Lung (tissue), 16 donors: Measurements from ENCODE around the gene FAM180B. TPM values are rescaled to one million over a fixed set of nuclear protein-coding genes. Genes with fewer than 3 reads are reported as not detected.
A peak's percentile ranks its signal among the peaks of the same experiment; 100 is the strongest.

Source experiments
- ATAC-seq: fragments of 200-7000 bp; cut with Tn5 transposase; one replicate; pipeline ENCODE4 v1.9.1; 2020; ENCODE audit warnings: moderate number of reproducible peaks; ENCODE audit not compliant: insufficient read depth, low FRiP score
- DNase-seq, 3 donors: peaks; one replicate each; pipeline ENCODE4 v3.0.0-alpha.2; 2013 to 2017
- H3K27ac ChIP-seq, 2 donors: one replicate each; pipeline ENCODE4 v1.5.1; 2013; ENCODE audit warnings: mild to moderate bottlenecking in 2 of 2, moderate library complexity in 2 of 2, control low read depth in 1 of 2, inconsistent platforms in 1 of 2, low read depth in 1 of 2, low read length in 1 of 2
- H3K27me3 ChIP-seq, 3 donors: one replicate each; pipeline ENCODE4 v1.5.1; 2013; ENCODE audit warnings: low read length in 2 of 3; ENCODE audit not compliant: control insufficient read depth in 3 of 3, insufficient read depth in 3 of 3
- H3K36me3 ChIP-seq, 4 donors: one replicate each; pipeline ENCODE4 v1.5.1; 2013; ENCODE audit warnings: low read length in 4 of 4, mild to moderate bottlenecking in 1 of 4, moderate library complexity in 1 of 4; ENCODE audit not compliant: control insufficient read depth in 4 of 4, insufficient read depth in 4 of 4
- H3K4me1 ChIP-seq, 5 donors: one replicate each; pipeline ENCODE4 v1.5.1; 2013; ENCODE audit warnings: low read length in 5 of 5, mild to moderate bottlenecking in 2 of 5, moderate library complexity in 1 of 5; ENCODE audit not compliant: control insufficient read depth in 5 of 5, insufficient read depth in 5 of 5
- H3K4me3 ChIP-seq: one replicate; pipeline ENCODE4 v1.5.1; 2013; ENCODE audit warnings: mild to moderate bottlenecking, control low read depth, moderate library complexity
- H3K9ac ChIP-seq, 2 donors: one replicate each; pipeline ENCODE4 v1.5.1; 2013; ENCODE audit warnings: low read length in 2 of 2, control low read depth in 1 of 2; ENCODE audit not compliant: insufficient read depth in 1 of 2
- H3K9me3 ChIP-seq, 4 donors: one replicate each; pipeline ENCODE4 v1.5.1; 2013; ENCODE audit warnings: low read length in 3 of 4, mild to moderate bottlenecking in 1 of 4, moderate library complexity in 1 of 4; ENCODE audit not compliant: control insufficient read depth in 4 of 4, insufficient read depth in 3 of 4
- WGBS, 2 donors: extraction: QIAGEN DNeasy Blood & Tissue Kit; methylation state at CpG; one replicate each; pipeline ENCODE4 v1.1.7; 2013; 5-methylcytosine and 5-hydroxymethylcytosine counted together
- long read RNA-seq, 5 donors: transcript quantifications; one replicate each; lab custom pipeline, GENCODE V29; 2026
- polyA plus RNA-seq, 2 donors: library from polyadenylated mRNA; stranded (reverse); fragments of 200-250 nt; gene quantifications; one replicate each; pipeline ENCODE4 v1.2.1, GENCODE V29; 2013
- total RNA-seq, 2 donors: library from RNA; depleted of rRNA in 1 of 2; stranded (reverse); fragments of >200 nt in 1 of 2; gene quantifications; one replicate each; pipeline ENCODE4 v1.2.1, GENCODE V29; 2014 to 2021
- TF ChIP-seq, protein P1 (sequence below): IDR thresholded peaks from 2 replicates; pipeline ENCODE4 v1.5.1; 2012; ENCODE audit warnings: mild to moderate bottlenecking; ENCODE audit errors: control extremely low read depth, extremely low read depth
- donor health status: control.
- donor health status: control.
- donor health status: Bipolar disorder and iron deficiency.
- donor health status: healthy.
- donor health status: DM: yes; HTN: yes; CAD: no.

FAM180B gene, protein sequence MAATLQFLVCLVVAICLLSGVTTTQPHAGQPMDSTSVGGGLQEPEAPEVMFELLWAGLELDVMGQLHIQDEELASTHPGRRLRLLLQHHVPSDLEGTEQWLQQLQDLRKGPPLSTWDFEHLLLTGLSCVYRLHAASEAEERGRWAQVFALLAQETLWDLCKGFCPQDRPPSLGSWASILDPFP
- total RNA-seq: under 1 TPM in 1 of 2 donors, not detected in 1; 0.34 TPM
- polyA plus RNA-seq: under 1 TPM; 0.05 to 0.10 TPM
- long read RNA-seq, donor 1: 0 reads
- long read RNA-seq, donor 2: 0 reads
- long read RNA-seq, donor 3: 0 reads
- long read RNA-seq, donor 4: 0 reads
- long read RNA-seq, donor 5: 0 reads

DNA sequence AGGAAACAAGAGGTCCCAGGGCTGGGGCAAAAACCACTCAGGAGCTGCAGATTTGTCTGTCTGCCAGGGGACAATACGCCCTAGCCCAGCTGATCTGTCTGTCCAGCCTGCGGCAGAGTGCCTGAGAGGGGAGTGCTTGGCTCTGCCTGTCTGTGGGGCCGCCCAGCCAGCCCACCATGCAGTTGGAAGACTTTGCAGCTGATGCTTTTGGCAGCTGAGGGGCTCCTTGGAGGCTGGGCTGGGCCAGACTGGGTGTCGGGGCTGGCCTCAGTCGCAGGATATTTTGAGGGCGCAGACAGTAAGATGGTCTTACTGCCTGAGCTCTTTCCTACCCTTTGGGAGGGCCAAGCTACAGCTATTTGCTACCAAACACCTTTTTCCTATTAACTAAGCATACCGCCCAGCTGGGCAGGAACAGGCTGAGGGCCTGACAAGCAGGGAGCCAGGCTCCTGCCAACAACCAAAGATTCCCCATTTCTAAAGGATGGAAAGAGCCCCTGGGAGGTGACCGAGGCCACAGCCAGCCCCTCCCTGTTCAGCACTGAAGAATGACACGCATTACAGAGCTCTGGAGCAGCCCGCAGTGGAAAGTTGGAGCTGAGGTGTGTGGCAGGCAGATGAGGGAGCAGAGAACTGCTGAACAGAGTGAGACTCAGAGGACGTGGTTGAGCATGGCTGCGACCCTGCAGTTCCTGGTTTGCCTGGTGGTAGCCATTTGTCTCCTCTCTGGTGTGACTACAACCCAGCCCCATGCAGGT, at the start of gene FAM180B:
FAM180B (plus strand) TSS at position 581 of the 758 bp plus-strand sequence; CDS start at position 672, 91 bp downstream.
- H3K4me3 ChIP-seq: no peak within 1 kb of the TSS

DNA sequence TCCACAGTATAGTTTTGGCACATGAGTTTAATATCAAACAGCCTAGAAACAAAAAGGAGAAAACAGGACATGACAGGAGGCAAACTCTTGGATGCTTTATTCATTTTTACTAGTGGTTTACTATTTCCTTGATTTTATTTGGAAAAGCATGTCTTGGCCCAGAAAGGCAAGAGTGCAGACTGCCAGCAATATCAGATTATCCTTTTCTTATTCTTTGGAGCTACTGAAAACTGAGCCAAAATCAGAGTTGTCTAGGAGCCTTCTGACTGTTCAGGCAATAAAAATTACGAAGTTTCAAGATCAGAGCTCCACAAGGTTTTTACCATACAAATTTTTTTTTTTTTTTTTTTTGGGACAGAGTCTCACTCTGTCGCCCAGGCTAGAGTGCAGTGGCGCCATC, 49.6 kb upstream of the FAM180B start:
- Histone ChIP-seq H3K36me3 (peaks cover 0 to 2% (median under 1%) of the 10 kb centered on the region in 4 donors), H3K9ac (no peak overlapping the region), H3K27ac (no peak overlapping the region), H3K4me1 (peaks cover 10 to 41% (median 23%) of the 10 kb centered on the region in 5 donors), H3K9me3 (no peaks in the 10 kb centered on the region), H3K27me3 (no peaks in the 10 kb centered on the region), H3K4me3 (no peak overlapping the region)
- peak in 2 of 3 donors; percentile 78 to 90 for DNase-seq
- ATAC-seq: no peak
- 86 to 87% methylated on average over 3 of the region's 3 CpGs for WGBS, 2 donors
- TF ChIP-seq, protein P1, sequence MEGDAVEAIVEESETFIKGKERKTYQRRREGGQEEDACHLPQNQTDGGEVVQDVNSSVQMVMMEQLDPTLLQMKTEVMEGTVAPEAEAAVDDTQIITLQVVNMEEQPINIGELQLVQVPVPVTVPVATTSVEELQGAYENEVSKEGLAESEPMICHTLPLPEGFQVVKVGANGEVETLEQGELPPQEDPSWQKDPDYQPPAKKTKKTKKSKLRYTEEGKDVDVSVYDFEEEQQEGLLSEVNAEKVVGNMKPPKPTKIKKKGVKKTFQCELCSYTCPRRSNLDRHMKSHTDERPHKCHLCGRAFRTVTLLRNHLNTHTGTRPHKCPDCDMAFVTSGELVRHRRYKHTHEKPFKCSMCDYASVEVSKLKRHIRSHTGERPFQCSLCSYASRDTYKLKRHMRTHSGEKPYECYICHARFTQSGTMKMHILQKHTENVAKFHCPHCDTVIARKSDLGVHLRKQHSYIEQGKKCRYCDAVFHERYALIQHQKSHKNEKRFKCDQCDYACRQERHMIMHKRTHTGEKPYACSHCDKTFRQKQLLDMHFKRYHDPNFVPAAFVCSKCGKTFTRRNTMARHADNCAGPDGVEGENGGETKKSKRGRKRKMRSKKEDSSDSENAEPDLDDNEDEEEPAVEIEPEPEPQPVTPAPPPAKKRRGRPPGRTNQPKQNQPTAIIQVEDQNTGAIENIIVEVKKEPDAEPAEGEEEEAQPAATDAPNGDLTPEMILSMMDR: no peak

More for the DNA sequence above, at the start of gene FAM180B:
- peaks cover 27 to 30% (median 29%) of the 10 kb centered on the region in 4 donors for H3K36me3 ChIP-seq
- H3K9me3 ChIP-seq: peaks cover 0 to 2% (median 0%) of the 10 kb centered on the region in 4 donors
- ATAC-seq: no peak
- TF ChIP-seq, protein P1: no peak
- peaks cover 0 to 17% (median 0%) of the 10 kb centered on the region in 5 donors for H3K4me1 ChIP-seq
- H3K27me3 ChIP-seq: no peaks in the 10 kb centered on the region
- peak in 1 of 3 donors; percentile 38 for DNase-seq
- 78 to 84% methylated on average over 12 of the region's 12 CpGs for WGBS, 2 donors
- peak within 1 kb of the TSS in 1 of 2 donors; percentile 3 for H3K27ac ChIP-seq
- H3K9ac ChIP-seq: no peak within 1 kb of the TSS

DNA sequence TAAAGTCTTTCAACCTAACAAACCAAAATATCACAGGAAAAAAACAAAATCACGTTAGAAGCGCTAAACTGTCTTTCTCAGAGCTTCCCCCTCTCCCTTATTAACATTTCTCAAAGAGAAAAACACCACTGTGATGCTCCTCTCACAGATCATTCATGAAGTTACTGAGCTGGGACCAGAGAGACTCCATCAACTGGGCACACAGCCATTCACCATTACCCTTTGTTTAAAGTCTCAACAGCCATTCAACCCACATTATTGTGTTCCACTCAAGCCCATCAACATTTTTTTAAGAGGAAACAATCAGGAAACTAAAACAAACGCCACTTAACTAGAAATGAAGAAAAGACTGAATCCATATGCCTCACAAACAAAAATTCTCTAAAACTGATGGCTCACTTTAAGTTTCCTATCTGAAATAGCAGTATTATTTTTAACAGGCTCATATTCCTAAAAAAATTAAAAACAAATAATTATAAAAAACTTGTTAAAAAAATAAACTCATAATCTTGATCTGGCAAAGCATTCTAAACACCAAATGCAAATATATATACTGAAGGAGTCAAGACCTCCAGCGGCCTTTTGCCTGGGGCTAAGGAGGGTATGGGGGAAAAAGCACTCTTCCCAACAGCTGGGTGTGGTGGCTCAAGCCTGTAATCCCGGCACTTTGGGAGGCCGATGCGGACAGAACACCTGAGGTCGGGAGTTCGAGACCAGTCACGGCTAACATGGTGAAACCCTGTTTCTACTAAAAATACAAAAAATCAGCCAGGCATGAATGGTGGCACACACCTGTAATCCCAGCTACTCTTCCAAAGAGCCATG, 47.5 kb upstream of the FAM180B start:
- Histone ChIP-seq H3K4me1 (peaks cover 10 to 47% (median 23%) of the 10 kb centered on the region in 5 donors), H3K9me3 (no peaks in the 10 kb centered on the region), H3K27ac (no peak overlapping the region), H3K9ac (no peak overlapping the region), H3K36me3 (peaks cover 0 to 2% (median 0%) of the 10 kb centered on the region in 4 donors), H3K27me3 (no peaks in the 10 kb centered on the region), H3K4me3 (no peak overlapping the region)
- DNase-seq: peak; percentile 65 to 91 (median 87)
- TF ChIP-seq, protein P1: no peak
- 72 to 76% methylated on average over 10 of the region's 10 CpGs for WGBS, 2 donors
- no peak for ATAC-seq
